ENCODE results near the gene CCDC50. TPM values are rescaled to one million over a fixed set of nuclear protein-coding genes. Genes with fewer than 3 reads are reported as not detected.
A peak's percentile ranks its signal among the peaks of the same experiment; 100 is the strongest.

CCDC50 gene
- total and polyA plus RNA-seq, 2 of the 8 experiments (the other 6 are each of a cell fraction or from before 2014, with no cell fraction given), result 7.3 to 19.2 TPM

DNA sequence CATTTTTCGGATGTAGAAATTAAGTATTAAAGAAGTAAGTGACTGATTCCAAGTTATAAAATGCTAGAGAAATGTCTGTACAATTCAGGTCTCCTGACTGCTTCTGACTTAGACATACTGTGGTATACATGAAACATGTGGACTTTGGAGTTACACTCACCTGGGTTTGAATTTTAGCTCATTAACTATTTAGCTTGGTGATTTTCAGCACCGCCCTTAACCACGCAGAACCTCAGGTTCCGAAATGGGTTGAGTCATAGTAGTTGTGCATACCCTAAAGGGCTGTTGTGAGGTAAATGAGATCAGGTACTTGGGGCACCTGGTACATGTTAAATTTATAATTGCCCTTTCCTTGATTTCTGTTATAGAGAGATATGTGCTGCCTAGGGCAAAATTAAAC lies 34.0 kb downstream of the CCDC50 start:
- CTCF ChIA-PET (ENCODE audit: partially characterized antibody), result interaction anchor here (1.5 kb wide), 1 partner anchor 24 kb away, joined by 5 read pairs; no protein-coding TSS in a partner anchor
- Histone ChIP-seq H4K5ac (ENCODE audit: insufficient read length, low read depth, low read length) (no peak overlapping the region), H3K9me3 (ENCODE audit: insufficient read depth in 2 of 2, low read depth in 1 of 2, low read length in 1 of 2) (no peaks in the 10 kb centered on the region), H2AK5ac (ENCODE audit: low read depth, low read length) (peak overlapping the region; percentile 61; the same call in 1 of the 2 replicates), H3K56ac (replicated peaks; ENCODE audit: insufficient read length, low read depth, low read length) (no peak overlapping the region), H3K79me2 (ENCODE audit: control insufficient read depth in 1 of 2, insufficient read depth in 2 of 2, low read length in 2 of 2) (no peaks in the 10 kb centered on the region), H3K4me3 (ENCODE audit: extremely low read depth in 1 of 4, insufficient read depth in 2 of 4, low read depth in 3 of 4, low read length in 4 of 4) (no peak overlapping the region), H4K20me1 (replicated peaks in 1 of 2; ENCODE audit: control insufficient read depth in 1 of 2, insufficient read depth in 2 of 2, low read length in 2 of 2) (no peaks in the 10 kb centered on the region), H3K18ac (ENCODE audit: extremely low read depth, low read length) (no peak overlapping the region), H3K23me2 (ENCODE audit: low read depth, low read length) (no peaks in the 10 kb centered on the region), H3K79me1 (ENCODE audit: low read depth, low read length) (no peaks in the 10 kb centered on the region), H3K27ac (ENCODE audit: low read depth, low read length) (no peak overlapping the region), H3K14ac (ENCODE audit: insufficient read length) (no peak overlapping the region), H4K8ac (ENCODE audit: extremely low read depth, insufficient read depth, low read length) (no peak overlapping the region), H2BK5ac (ENCODE audit: low read depth, low read length) (no peak overlapping the region), H3K9ac (replicated peaks in 1 of 4; ENCODE audit: extremely low read depth in 1 of 4, low read depth in 3 of 4, low read length in 3 of 4) (no peak overlapping the region), H4K91ac (replicated peaks; ENCODE audit: insufficient read length, low read length) (no peak overlapping the region), H2BK15ac (ENCODE audit: low read length) (no peak overlapping the region), H2AFZ (ENCODE audit: low read length) (no peak overlapping the region), H3K23ac (ENCODE audit: insufficient read length) (no peak overlapping the region), H3K4ac (replicated peaks; ENCODE audit: insufficient read length, low read depth, low read length) (no peak overlapping the region), H3K36me3 (ENCODE audit: control insufficient read depth in 2 of 4, insufficient read depth in 4 of 4, low read length in 3 of 4) (peaks cover 0 to 4% (median 0%) of the 10 kb centered on the region in 4 experiments; a peak in 1 of 8 replicates), H2BK120ac (replicated peaks; ENCODE audit: low read depth, low read length) (no peak overlapping the region), H3K4me2 (ENCODE audit: insufficient read depth in 1 of 2, low read depth in 2 of 2, low read length in 2 of 2) (no peak overlapping the region), H2BK12ac (ENCODE audit: low read depth, low read length) (no peak overlapping the region), H3K27me3 (replicated peaks in 1 of 4; ENCODE audit: control insufficient read depth in 3 of 4, extremely low read depth in 1 of 4, insufficient read depth in 3 of 4, low read length in 3 of 4) (no peaks in the 10 kb centered on the region), H2BK20ac (ENCODE audit: low read length) (0 out of 2 replicates have a peak overlapping the region, but pooled peaks have one; percentile 36), H3K4me1 (replicated peaks in 1 of 4; ENCODE audit: control insufficient read depth in 3 of 4, insufficient read depth in 4 of 4, low read length in 3 of 4) (peaks cover 0 to 6% (median 3%) of the 10 kb centered on the region in 4 experiments; a peak in 4 of 7 replicates)
- POLR2A ChIA-PET (ENCODE audit: partially characterized antibody), result no interaction called here
- FAIRE-seq (no peak), DNase-seq (ENCODE audit: low read depth in 1 of 2, low spot score in 2 of 2) (no peak)
- no peak for TF ChIP-seq TAF1 (IDR thresholded peaks at IDR 0.05; ENCODE audit: low read depth, low read length)
- no peak for TF ChIP-seq TEAD4 (IDR thresholded peaks at IDR 0.05; ENCODE audit: low read depth, low read length)
- TF ChIP-seq RAD21 (IDR thresholded peaks at IDR 0.05 in 1 of 2, conservative IDR thresholded peaks at IDR 0.05 in 1 of 2; ENCODE audit: low read depth in 2 of 2, low read length in 2 of 2), result no peak
- no peak for TF ChIP-seq BRCA1 (IDR thresholded peaks at IDR 0.05; ENCODE audit: low read depth, low read length)
- TF ChIP-seq SP1 (IDR thresholded peaks at IDR 0.05; ENCODE audit: low read depth, low read length), result no peak
- TF ChIP-seq ZNF274 (IDR thresholded peaks at IDR 0.05; ENCODE audit: borderline replicate concordance, extremely low read depth, low read length), result no peak
- no peak for TF ChIP-seq ASH2L (IDR thresholded peaks at IDR 0.05; ENCODE audit: low read length)
- TF ChIP-seq TBP (IDR thresholded peaks at IDR 0.05; ENCODE audit: low read depth, low read length), result no peak
- TF ChIP-seq NANOG (IDR thresholded peaks at IDR 0.05; ENCODE audit: insufficient read depth, low read depth, low read length, poor library complexity, severe bottlenecking), result no peak
- TF ChIP-seq SAP30 (IDR thresholded peaks at IDR 0.05; ENCODE audit: insufficient read depth, insufficient replicate concordance, low read length), result no peak
- WGBS, 2 experiments (ENCODE audit: extremely low coverage in 1 of 2, insufficient coverage in 1 of 2, insufficient read length in 1 of 2, insufficient replicate concordance in 2 of 2, low coverage in 1 of 2, low lambda C conversion rate in 2 of 2, missing lambda C conversion rate in 1 of 2), result 86% methylated on average over 4 of the region's 4 CpGs; no CpG with 5 or more reads in 1 of the 2 experiments

All from H1 (cell line).